NB4 (cell line): ENCODE measurements around the gene SYTL2.

Source experiments
- DNase-seq: peaks from one replicate; pipeline ENCODE4 v3.0.0; 2010; ENCODE audit warnings: low read depth
- H3K4me3 ChIP-seq: one replicate; pipeline ENCODE4 v1.5.1; 2011; ENCODE audit warnings: mild to moderate bottlenecking, low read depth, low read length, moderate library complexity
- CTCF ChIP-seq: IDR thresholded peaks from one replicate; pipeline ENCODE4 v1.5.1; 2012; ENCODE audit warnings: low read depth, low read length
- MYC ChIP-seq: IDR thresholded peaks from 2 replicates; pipeline ENCODE4 v1.6.1; 2011; ENCODE audit warnings: low read depth, low read length
- POLR2A ChIP-seq: IDR thresholded peaks from 2 replicates; pipeline ENCODE4 v1.6.1; 2011; ENCODE audit warnings: mild to moderate bottlenecking; ENCODE audit not compliant: insufficient read length; ENCODE audit errors: extremely low read depth
- TF ChIP-seq, protein P1 (sequence below): IDR thresholded peaks from 2 replicates; pipeline ENCODE4 v1.6.1; 2011; ENCODE audit warnings: low read depth, low read length

SYTL2 gene

GRCh38 chr11:85809191-85809590 is 1.8 kb downstream of the SYTL2 start:
- no peak overlapping the region for H3K4me3 ChIP-seq

DNA sequence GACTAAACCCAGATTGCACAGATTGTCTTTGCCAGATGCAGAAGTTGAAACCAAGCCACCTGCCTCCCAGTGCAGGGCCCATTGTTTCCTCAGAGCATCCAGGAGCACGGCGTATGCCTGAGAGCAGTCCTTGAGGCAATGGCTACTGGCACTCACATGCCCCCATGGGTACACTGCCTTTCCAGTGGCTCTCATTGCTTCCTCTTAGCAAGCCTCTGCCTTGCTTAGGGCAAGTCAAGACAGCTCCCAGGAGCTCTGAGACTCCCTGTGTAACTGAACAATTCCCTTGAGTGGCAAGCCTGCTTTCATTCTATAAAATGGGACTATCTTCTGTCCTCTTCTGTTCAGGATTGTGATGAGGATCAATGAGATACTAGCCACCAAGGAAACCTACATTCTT is 4.1 kb downstream of the SYTL2 start:
- DNase-seq: no peak
- no peak for TF ChIP-seq POLR2A
- TF ChIP-seq MYC: no peak
- no peak overlapping the region for H3K4me3 ChIP-seq

More at GRCh38 chr11:85809191-85809590, 1.8 kb downstream of the SYTL2 start:
- DNase-seq: no peak
- TF ChIP-seq POLR2A: no peak
- TF ChIP-seq CTCF: no peak
- TF ChIP-seq MYC: no peak
- TF ChIP-seq, protein P1, sequence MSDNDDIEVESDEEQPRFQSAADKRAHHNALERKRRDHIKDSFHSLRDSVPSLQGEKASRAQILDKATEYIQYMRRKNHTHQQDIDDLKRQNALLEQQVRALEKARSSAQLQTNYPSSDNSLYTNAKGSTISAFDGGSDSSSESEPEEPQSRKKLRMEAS: no peak

GRCh38 chr11:85806016-85806415 is 4.9 kb downstream of the SYTL2 start:
- TF ChIP-seq MYC (no peak), POLR2A (no peak), CTCF (no peak)
- TF ChIP-seq, protein P1: no peak
- H3K4me3 ChIP-seq: no peak overlapping the region

GRCh38 chr11:85805387-85805786 is 5.6 kb downstream of the SYTL2 start:
- H3K4me3 ChIP-seq: no peak overlapping the region
- TF ChIP-seq MYC (no peak), POLR2A (no peak), CTCF (no peak)
- TF ChIP-seq, protein P1: no peak
- DNase-seq: no peak

More at GRCh38 chr11:85806016-85806415, 4.9 kb downstream of the SYTL2 start:
- DNase-seq: no peak

DNA sequence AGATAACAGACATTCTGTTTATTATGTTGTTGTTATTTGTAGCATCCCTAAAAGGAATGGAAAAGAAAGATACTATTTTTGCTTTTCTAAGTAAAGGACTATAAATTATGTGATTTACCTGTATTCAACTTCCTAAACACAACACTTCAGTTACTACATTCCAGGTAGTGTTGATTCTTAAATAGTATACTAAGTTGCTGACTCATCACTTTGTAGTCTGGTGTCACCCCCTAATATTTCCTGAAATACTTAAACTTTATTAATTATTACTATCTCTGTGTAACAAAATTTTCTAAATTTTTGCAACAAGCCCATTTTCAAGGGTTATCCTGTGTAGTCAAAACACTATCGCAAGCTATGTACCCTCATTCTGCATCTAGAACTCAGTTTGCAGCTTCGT is 7.0 kb downstream of the SYTL2 start:
- no peak overlapping the region for H3K4me3 ChIP-seq
- TF ChIP-seq, protein P1: no peak
- TF ChIP-seq MYC (no peak), POLR2A (no peak), CTCF (no peak)
- DNase-seq: no peak

- TF ChIP-seq, protein P1: no peak
- no peak for TF ChIP-seq CTCF
- TF ChIP-seq POLR2A: no peak
- TF ChIP-seq MYC: no peak
- DNase-seq: no peak
- H3K4me3 ChIP-seq: no peak overlapping the region
These were observed 7.6 kb downstream of the SYTL2 start for GRCh38 chr11:85803303-85803702.
